ELF-1 (cell line): ENCODE measurements around the gene LRRIQ4.

ENCODE experiments used
- DNase-seq: peaks from one replicate; pipeline ENCODE4 v3.0.0-alpha.2; 2016; ENCODE audit warnings: low read depth, low spot score

The LRRIQ4 gene

GRCh38 chr3:169809230-169809795 lies 3.4 kb upstream of the LRRIQ4 start:
- no peak for DNase-seq

GRCh38 chr3:169811631-169812331 lies 889 bp upstream of the LRRIQ4 start:
- peak; percentile 14 for DNase-seq

- no peak for DNase-seq
Measured at GRCh38 chr3:169813278-169813677, 608 bp downstream of the LRRIQ4 start.

GRCh38 chr3:169813757-169814517 lies 1.3 kb downstream of the LRRIQ4 start:
- peak; percentile 70 for DNase-seq

- DNase-seq = no peak
Measured at GRCh38 chr3:169815590-169816150, 3.0 kb downstream of the LRRIQ4 start.

- DNase-seq = no peak
Measured at GRCh38 chr3:169818316-169818715, 5.6 kb downstream of the LRRIQ4 start.

- no peak for DNase-seq
Measured at GRCh38 chr3:169822091-169822490, 9.4 kb downstream of the LRRIQ4 start.

GRCh38 chr3:169822540-169822939 lies 9.9 kb downstream of the LRRIQ4 start:
- no peak for DNase-seq

- DNase-seq = no peak
Measured at GRCh38 chr3:169822983-169823382, 10.3 kb downstream of the LRRIQ4 start.

GRCh38 chr3:169825316-169825715 lies 12.6 kb downstream of the LRRIQ4 start:
- no peak for DNase-seq

GRCh38 chr3:169827712-169828111 lies 15.0 kb downstream of the LRRIQ4 start:
- no peak for DNase-seq

- no peak for DNase-seq
Measured at GRCh38 chr3:169835533-169835932, 22.9 kb downstream of the LRRIQ4 start.

GRCh38 chr3:169836078-169836941 lies 23.6 kb downstream of the LRRIQ4 start:
- no peak for DNase-seq

- DNase-seq = no peak
Measured at GRCh38 chr3:169836942-169837275, 24.2 kb downstream of the LRRIQ4 start.

GRCh38 chr3:169838511-169839030 lies 25.9 kb downstream of the LRRIQ4 start:
- no peak for DNase-seq

GRCh38 chr3:169841171-169841570 lies 28.5 kb downstream of the LRRIQ4 start:
- no peak for DNase-seq

- DNase-seq = no peak
Measured at GRCh38 chr3:169842960-169843359, 30.3 kb downstream of the LRRIQ4 start.

- DNase-seq = no peak
Measured at GRCh38 chr3:169846458-169847193, 34.0 kb downstream of the LRRIQ4 start.

GRCh38 chr3:169847896-169848295 lies 35.2 kb downstream of the LRRIQ4 start:
- no peak for DNase-seq

- DNase-seq = no peak
Measured at GRCh38 chr3:169848741-169849140, 36.1 kb downstream of the LRRIQ4 start.

- DNase-seq = no peak
Measured at GRCh38 chr3:169850618-169851017, 37.9 kb downstream of the LRRIQ4 start.
